Osteoblast (primary cell): Measurements from ENCODE around the gene PLAAT3. TPM values are rescaled to one million over a fixed set of nuclear protein-coding genes. Genes with fewer than 3 reads are reported as not detected.
A peak's percentile ranks its signal among the peaks of the same experiment; 100 is the strongest.
"Not testable (repeated sequence)": the region's sequence is repeated elsewhere in the genome, so short reads cannot be mapped to it uniquely, and the experiment has no call there.

ENCODE experiments used
- DNase-seq: peaks from one replicate; pipeline ENCODE4 v3.0.0; 2011; ENCODE audit warnings: low spot score, mixed read lengths; ENCODE audit not compliant: insufficient read length; ENCODE audit errors: missing footprints
- H2AFZ ChIP-seq: 2 replicates; pipeline ENCODE4 v1.6.0; 2011; ENCODE audit warnings: mild to moderate bottlenecking, low read length
- H3K27ac ChIP-seq: 2 replicates; pipeline ENCODE4 v1.5.1; 2011; ENCODE audit warnings: mild to moderate bottlenecking, low read depth, low read length, moderate library complexity
- H3K27me3 ChIP-seq: 2 replicates; pipeline ENCODE4 v1.6.0; 2012; ENCODE audit warnings: mild to moderate bottlenecking, control low read depth, inconsistent platforms, low read length, moderate library complexity; ENCODE audit not compliant: insufficient read depth
- H3K36me3 ChIP-seq: 2 replicates; pipeline ENCODE4 v1.5.1; 2011; ENCODE audit warnings: mild to moderate bottlenecking, low read length, control low read depth, moderate library complexity; ENCODE audit not compliant: insufficient read depth
- H3K4me1 ChIP-seq: 2 replicates; pipeline ENCODE4 v1.5.1; 2011; ENCODE audit warnings: mild to moderate bottlenecking, low read length, control low read depth, moderate library complexity; ENCODE audit not compliant: insufficient read depth
- H3K4me2 ChIP-seq: 2 replicates; pipeline ENCODE4 v1.6.0; 2011; ENCODE audit warnings: mild to moderate bottlenecking, low read length; ENCODE audit not compliant: insufficient read depth
- H3K4me3 ChIP-seq: fragments of 200-600 bp; sonication (generic); 3 replicates; pipeline ENCODE4 v1.5.1; 2012; ENCODE audit warnings: mild to moderate bottlenecking, low read length, inconsistent platforms; ENCODE audit not compliant: insufficient read depth
- H3K79me2 ChIP-seq: 2 replicates; pipeline ENCODE4 v1.6.0; 2012; ENCODE audit warnings: mild to moderate bottlenecking, low read length, control low read depth, inconsistent platforms; ENCODE audit not compliant: insufficient read depth
- H3K9me3 ChIP-seq: 2 replicates; pipeline ENCODE4 v1.5.1; 2011; ENCODE audit warnings: low read depth, low read length, control low read depth
- H4K20me1 ChIP-seq: 2 replicates; pipeline ENCODE4 v1.6.0; 2012; ENCODE audit warnings: mild to moderate bottlenecking, low read length, control low read depth; ENCODE audit not compliant: insufficient read depth
- total RNA-seq: library from RNA; depleted of rRNA; stranded (reverse); fragments of >200 nt; gene quantifications from 2 replicates; pipeline ENCODE4 v1.2.3, GENCODE V29; 2012
- TF ChIP-seq, protein P1 (sequence below): IDR thresholded peaks from 2 replicates; pipeline ENCODE4 v1.5.1; 2011; ENCODE audit warnings: mild to moderate bottlenecking, low read depth, low read length, moderate library complexity; ENCODE audit errors: extremely low read depth

The PLAAT3 gene
- total RNA-seq, 1 donor: 34.4 TPM

DNA sequence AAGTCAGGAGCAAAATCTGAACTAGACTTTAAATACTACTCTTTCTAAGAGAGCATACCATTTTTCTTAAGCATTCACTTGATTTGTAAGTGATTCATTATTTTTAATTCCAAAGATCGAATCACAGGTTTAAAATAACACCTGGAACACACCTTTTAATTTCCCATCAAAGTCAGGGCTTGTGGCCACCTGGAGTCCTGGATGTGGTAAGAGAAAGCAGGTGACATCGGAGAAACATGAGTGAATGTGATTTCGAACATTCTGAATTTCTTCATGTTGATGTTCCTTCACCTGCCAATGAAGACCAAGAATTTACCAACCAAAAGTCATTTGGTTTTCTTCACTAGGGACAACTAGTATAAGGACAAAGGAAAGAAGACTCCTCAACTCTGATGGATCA lies 29.0 kb upstream of the PLAAT3 start:
- Histone ChIP-seq H3K4me3 (no peak overlapping the region), H3K4me2 (no peak overlapping the region), H3K27me3 (no peaks in the 10 kb centered on the region), H3K4me1 (no peaks in the 10 kb centered on the region), H3K36me3 (peaks cover 79% of the 10 kb centered on the region), H4K20me1 (peaks cover 3% of the 10 kb centered on the region), H2AFZ (no peak overlapping the region), H3K9me3 (no peaks in the 10 kb centered on the region), H3K79me2 (peaks cover 15% of the 10 kb centered on the region), H3K27ac (no peak overlapping the region)
- no peak for DNase-seq
- TF ChIP-seq, protein P1, sequence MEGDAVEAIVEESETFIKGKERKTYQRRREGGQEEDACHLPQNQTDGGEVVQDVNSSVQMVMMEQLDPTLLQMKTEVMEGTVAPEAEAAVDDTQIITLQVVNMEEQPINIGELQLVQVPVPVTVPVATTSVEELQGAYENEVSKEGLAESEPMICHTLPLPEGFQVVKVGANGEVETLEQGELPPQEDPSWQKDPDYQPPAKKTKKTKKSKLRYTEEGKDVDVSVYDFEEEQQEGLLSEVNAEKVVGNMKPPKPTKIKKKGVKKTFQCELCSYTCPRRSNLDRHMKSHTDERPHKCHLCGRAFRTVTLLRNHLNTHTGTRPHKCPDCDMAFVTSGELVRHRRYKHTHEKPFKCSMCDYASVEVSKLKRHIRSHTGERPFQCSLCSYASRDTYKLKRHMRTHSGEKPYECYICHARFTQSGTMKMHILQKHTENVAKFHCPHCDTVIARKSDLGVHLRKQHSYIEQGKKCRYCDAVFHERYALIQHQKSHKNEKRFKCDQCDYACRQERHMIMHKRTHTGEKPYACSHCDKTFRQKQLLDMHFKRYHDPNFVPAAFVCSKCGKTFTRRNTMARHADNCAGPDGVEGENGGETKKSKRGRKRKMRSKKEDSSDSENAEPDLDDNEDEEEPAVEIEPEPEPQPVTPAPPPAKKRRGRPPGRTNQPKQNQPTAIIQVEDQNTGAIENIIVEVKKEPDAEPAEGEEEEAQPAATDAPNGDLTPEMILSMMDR: no peak

DNA sequence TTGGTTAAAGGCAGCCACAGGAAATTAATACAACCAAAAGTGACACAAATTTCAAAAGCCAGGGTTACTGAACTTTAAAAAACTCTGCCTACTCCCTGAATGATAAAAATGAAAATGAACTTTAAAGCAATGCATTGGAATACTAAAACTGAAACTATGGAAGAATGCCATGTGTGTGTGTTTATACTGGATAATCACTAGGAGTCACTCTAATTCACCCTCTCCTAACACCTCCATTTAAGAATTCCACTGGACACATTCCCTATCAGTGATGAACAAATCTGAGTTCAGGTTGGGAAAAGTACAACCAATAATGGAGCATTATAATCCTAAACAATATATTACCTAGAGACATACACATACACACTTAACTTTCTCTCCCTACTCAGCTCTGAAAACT lies 27.5 kb upstream of the PLAAT3 start:
- no peak for DNase-seq
- no peaks in the 10 kb centered on the region for H3K4me1 ChIP-seq
- no peaks in the 10 kb centered on the region for H3K27me3 ChIP-seq
- no peak overlapping the region for H3K27ac ChIP-seq
- peaks cover 14% of the 10 kb centered on the region for H3K79me2 ChIP-seq
- H4K20me1 ChIP-seq: peaks cover 5% of the 10 kb centered on the region
- no peaks in the 10 kb centered on the region for H3K9me3 ChIP-seq
- TF ChIP-seq, protein P1: peak; percentile 26
- H3K4me2 ChIP-seq: no peak overlapping the region
- H3K36me3 ChIP-seq: peaks cover 71% of the 10 kb centered on the region
- H3K4me3 ChIP-seq: no peak overlapping the region
- no peak overlapping the region for H2AFZ ChIP-seq

DNA sequence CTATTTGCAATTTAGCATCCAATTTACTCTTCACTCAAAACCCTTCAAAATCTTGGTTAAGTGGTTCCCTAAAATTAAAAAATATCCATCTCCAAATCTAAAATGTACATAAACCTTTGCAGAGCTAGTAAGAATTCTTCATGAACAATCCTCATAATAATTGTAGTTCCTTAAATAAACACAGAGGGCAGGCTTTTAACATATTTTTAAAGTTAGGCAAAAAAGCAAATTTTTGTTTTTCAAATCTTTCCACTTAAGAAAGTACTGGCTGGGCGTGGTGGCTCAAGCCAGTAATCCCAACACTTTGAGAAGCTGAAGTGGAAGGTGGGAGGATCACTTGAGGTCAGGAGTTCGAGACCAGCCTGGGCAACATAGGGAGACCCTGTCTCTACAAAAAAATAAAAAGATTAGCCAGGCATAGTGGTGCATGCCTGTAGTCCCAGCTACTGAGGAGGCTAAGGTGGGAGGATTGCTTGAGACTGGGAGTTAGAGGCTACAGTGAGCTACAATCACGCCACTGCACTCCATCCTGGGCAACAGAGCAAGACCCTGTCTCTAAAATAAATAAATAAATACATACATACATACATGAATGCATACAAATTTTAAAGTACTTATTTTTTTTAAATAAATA lies 25.1 kb upstream of the PLAAT3 start:
- Histone ChIP-seq H2AFZ (peak overlapping the region; percentile 47), H3K36me3 (peaks cover 70% of the 10 kb centered on the region), H3K4me3 (no peak overlapping the region), H4K20me1 (peaks cover 13% of the 10 kb centered on the region), H3K27me3 (no peaks in the 10 kb centered on the region), H3K79me2 (peaks cover 19% of the 10 kb centered on the region), H3K27ac (no peak overlapping the region), H3K9me3 (no peaks in the 10 kb centered on the region), H3K4me1 (no peaks in the 10 kb centered on the region), H3K4me2 (no peak overlapping the region)
- TF ChIP-seq, protein P1: peak; percentile 42
- DNase-seq: no peak

DNA sequence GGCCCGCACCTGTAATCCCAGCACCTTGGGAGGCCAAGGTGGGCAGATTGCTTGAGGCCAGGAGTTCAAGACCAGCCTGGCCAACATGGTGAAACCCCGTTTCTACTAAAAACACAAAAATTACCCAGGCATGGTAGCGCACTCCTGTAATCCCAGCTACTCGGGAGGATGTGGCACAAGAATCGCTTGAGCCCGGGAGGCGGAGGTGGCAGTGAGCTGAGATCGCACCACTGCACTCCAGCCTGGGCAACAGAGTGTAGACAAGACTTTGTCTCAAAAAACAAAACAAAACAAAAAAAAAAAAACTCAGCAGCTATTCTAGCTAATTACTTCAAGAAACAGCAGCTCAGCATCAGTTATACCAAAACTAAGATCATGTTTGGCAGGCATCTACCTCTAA lies 24.2 kb upstream of the PLAAT3 start:
- not testable (repeated sequence) for H3K4me3 ChIP-seq, H3K9me3 ChIP-seq, DNase-seq, H2AFZ ChIP-seq, H3K27me3 ChIP-seq, H3K4me2 ChIP-seq, H3K27ac ChIP-seq, H3K4me1 ChIP-seq
- Histone ChIP-seq H3K79me2 (peaks cover 18% of the 10 kb centered on the region), H4K20me1 (peaks cover 13% of the 10 kb centered on the region), H3K36me3 (peaks cover 63% of the 10 kb centered on the region)
